ENCODE results near the gene YAP1.

The YAP1 gene

GRCh38 chr11:102279641-102280170 lies 169.5 kb downstream of the YAP1 start:
- no peak for DNase-seq (ENCODE audit: low read depth)

GRCh38 chr11:102280245-102280833 lies 170.1 kb downstream of the YAP1 start:
- no peak for DNase-seq (ENCODE audit: low read depth)

All from HS-27A (cell line).